Kidney capillary endothelial cell (primary cell): ENCODE results near the gene HOXC12.

Source experiments
- DNase-seq: peaks from one replicate; pipeline ENCODE4 v3.0.0-alpha.2; 2018; ENCODE audit warnings: low spot score

Gene HOXC12

GRCh38 chr12:53941187-53941586 is 13.5 kb upstream of the HOXC12 start:
- DNase-seq, result no peak

GRCh38 chr12:53941750-53942149 is 13.0 kb upstream of the HOXC12 start:
- DNase-seq, result no peak

- no peak for DNase-seq
Observed at GRCh38 chr12:53942467-53942997, 12.2 kb upstream of the HOXC12 start.

GRCh38 chr12:53944209-53944608 is 10.5 kb upstream of the HOXC12 start:
- DNase-seq, result no peak

GRCh38 chr12:53944907-53945847 is 9.5 kb upstream of the HOXC12 start:
- no peak for DNase-seq

GRCh38 chr12:53947743-53948142 is 7.0 kb upstream of the HOXC12 start:
- DNase-seq, result no peak

GRCh38 chr12:53948650-53949593 is 5.8 kb upstream of the HOXC12 start:
- no peak for DNase-seq

- no peak for DNase-seq
Observed at GRCh38 chr12:53949631-53950436, 4.9 kb upstream of the HOXC12 start.

GRCh38 chr12:53950437-53950773 is 4.3 kb upstream of the HOXC12 start:
- DNase-seq, result no peak

- no peak for DNase-seq
Observed at GRCh38 chr12:53950789-53951576, 3.7 kb upstream of the HOXC12 start.

GRCh38 chr12:53951577-53952334 is 2.9 kb upstream of the HOXC12 start:
- DNase-seq, result no peak

- no peak for DNase-seq
Observed at GRCh38 chr12:53952335-53952694, 2.4 kb upstream of the HOXC12 start.

- no peak for DNase-seq
Observed at GRCh38 chr12:53952871-53953734, 1.6 kb upstream of the HOXC12 start.

- DNase-seq, result no peak
Observed at GRCh38 chr12:53953831-53954693, 641 bp upstream of the HOXC12 start.

GRCh38 chr12:53955036-53955775 is 503 bp downstream of the HOXC12 start:
- DNase-seq, result no peak

- no peak for DNase-seq
Observed at GRCh38 chr12:53955776-53956250, 1.1 kb downstream of the HOXC12 start.

GRCh38 chr12:53956251-53956887 is 1.7 kb downstream of the HOXC12 start:
- no peak for DNase-seq
